ENCODE data around the gene HAPSTR1.

HAPSTR1 gene

DNA sequence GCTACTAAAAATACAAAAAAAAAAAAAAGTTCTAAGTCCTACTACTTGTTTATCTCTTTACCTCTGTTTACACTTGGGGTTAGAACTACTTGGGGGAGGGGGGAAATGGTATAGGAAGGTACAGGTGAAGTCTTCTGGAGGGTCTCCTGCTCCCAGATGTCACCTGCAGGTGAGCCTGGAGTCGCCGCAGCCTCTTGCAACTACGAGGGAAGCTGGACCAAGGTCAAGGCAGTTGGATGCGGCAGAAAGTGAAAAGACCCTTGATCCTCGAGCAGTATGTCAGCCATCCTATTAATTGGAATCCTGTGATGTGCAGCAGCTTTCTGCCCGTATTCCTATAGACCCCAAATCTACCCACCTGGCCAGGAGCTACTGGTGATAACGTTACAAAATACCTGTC, 33.0 kb downstream of the HAPSTR1 start:
- no peak for DNase-seq

DNA sequence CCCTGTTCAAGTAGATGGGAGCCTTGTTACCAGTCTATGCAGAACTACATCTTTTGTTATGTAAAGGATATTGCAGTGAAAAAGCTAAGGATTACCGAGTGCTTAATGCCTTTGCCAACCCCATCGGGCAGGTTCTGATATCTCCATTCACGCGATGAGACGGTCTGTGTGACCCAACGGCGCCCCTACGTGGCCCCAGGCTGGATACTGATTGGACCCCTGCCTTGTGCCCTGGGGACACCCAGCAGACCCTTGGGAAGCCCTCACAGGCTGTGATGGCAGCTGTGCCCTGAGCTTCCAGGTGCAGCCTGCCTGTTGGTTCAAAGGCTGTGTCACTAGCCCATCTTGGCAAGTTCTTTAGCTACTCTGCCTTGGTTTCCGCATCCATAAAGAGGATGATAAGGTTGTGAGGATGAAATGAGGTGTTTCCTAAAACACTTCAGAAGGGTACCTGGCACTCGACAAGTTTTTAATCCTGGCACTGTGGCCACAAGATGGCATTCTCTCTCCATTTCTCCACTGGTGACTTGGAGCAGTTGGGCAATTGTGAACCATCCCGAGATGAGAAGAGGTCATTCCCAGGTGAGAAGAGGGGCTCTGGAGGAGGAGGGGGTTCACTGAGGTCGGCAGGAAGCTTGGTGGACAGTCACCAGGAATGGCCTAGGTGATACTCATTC, 33.6 kb downstream of the HAPSTR1 start:
- DNase-seq, result no peak

- no peak for DNase-seq
Observed at GRCh38 chr16:9125658-9126505, 34.4 kb downstream of the HAPSTR1 start.

- no peak for DNase-seq
Observed at GRCh38 chr16:9126609-9127008, 35.2 kb downstream of the HAPSTR1 start.

DNA sequence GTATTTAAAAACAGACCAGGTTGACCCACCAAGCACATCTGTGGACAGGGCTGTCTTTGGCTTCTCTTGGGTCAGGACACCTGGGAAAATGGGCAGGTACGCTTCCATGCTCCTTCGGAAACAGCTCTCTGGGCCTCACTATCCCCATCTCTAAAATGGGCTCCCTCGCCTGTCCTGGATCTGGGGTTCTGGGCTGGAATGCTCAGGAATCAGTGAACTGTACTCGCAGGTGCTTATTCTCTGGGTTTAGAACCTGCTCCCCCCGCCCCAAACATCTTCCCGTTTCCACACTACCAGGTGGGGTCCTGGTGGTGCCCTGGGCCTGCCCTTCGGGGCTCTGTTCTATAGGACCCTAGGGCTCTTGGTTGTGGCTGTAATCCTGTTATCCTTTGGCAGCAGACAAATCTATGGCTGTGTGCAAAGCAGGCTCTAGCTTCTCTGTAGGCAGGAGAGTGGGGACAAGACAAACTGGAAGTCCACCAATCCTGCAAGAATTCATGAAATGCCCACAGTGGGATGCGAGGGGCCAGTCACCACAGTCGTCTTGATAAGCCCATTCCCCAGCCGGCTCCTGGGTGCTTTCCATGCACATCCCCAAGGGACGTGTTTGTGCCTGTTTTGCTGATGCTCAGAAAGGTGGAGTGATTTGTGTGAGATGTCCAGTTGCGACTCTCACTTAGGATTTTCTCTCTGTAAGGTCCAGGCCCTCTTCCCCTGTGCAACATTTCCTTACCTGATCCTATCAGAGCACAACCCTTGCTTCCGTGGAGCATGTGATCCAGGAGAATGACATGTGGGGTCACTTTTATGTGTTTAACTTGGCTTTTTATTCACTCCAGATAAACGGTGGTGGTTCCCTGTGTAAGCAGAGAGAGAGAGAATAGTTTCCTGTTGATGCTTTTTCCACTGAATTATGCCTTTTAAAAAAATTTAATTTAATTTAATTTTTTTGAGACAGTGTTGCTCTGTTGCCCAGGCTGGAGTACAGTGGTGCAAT, 37.2 kb downstream of the HAPSTR1 start:
- no peak for DNase-seq

DNA sequence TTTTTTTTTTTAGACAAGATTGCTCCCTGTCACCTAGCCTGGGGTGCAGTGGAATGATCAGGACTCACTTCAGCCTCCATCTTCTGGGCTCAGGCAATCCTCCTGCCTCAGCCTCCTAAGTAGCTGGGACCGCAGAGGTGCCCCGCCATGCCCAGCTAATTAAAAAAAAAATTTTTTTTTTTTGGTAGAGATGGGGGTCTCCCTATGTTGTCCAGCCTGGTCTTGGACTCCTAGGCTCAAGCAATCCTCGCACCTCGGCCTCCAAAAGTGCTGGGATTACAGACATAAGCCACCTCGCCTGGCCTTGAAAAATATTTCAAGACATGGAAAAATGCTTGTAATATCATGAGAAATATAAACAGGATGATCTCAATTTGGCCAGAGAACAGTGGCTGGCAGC, 42.9 kb downstream of the HAPSTR1 start:
- no peak for DNase-seq

- DNase-seq, result peak; percentile 57 to 59
Observed at GRCh38 chr16:9134739-9135138, 43.3 kb downstream of the HAPSTR1 start.

GRCh38 chr16:9135797-9136196, 44.4 kb downstream of the HAPSTR1 start:
- DNase-seq, result no peak

DNA sequence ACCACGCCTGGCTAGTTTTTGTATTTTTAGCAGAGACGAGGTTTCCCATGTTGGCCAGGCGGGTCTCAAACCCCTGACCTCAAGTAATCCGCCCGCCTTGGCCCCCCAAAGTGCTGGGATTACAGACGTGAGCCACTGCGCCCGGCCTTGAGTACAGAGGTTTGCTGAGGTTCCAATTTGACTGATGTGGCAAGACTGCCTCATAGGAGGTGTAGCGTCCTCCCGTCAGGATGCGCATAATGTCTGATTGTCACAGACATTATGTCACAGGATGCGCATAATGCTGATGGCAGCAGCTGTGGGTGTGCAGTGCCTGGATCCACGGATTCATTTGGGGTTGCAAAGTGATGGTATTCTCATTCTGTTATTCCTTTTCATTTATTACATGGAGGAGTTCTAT, 45.2 kb downstream of the HAPSTR1 start:
- DNase-seq, result no peak

GRCh38 chr16:9138021-9138680, 46.7 kb downstream of the HAPSTR1 start:
- DNase-seq, result no peak

GRCh38 chr16:9138731-9139501, 47.5 kb downstream of the HAPSTR1 start:
- DNase-seq, result peak; percentile 60 to 64

DNA sequence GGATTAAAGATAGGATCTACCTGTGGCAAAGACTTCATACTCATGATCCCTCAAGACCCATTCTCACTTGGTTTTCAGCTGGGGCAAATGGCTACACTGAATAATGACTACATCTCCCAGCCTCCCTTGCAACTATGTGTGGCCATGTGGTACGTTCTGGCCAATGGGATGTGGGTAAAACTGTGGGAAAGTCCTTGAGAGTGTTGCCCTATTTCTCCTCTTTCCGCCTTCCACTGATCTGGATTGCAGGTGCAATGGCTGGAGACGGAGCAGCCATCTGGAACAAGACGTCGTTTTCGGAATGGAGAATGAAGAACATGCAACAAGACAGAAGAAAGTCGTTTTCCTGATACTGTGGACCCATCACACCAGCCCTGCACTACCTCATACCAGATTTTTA, 48.5 kb downstream of the HAPSTR1 start:
- no peak for DNase-seq

All from activated CD4-positive, alpha-beta T cell treated with anti-CD3 and anti-CD28 coated beads, Interleukin-2, amount 50 U/mL, for 4 hours (primary cell).